Measurements from ENCODE around the gene ADAMTS4.

ADAMTS4 gene

GRCh38 chr1:161193561-161194235, 5.2 kb downstream of the ADAMTS4 start:
- in situ Hi-C loops (cut with MboI; ENCODE audit: low pct_unique_long_range_greater_than_20kb, low sequenced_read_pairs, unreplicated experiment): loop anchor here (25.0 kb wide), 1 partner anchor 519 kb away; the partner anchor contains the start of genes FCRLA and FCRLB
- TF ChIP-seq, protein P1, sequence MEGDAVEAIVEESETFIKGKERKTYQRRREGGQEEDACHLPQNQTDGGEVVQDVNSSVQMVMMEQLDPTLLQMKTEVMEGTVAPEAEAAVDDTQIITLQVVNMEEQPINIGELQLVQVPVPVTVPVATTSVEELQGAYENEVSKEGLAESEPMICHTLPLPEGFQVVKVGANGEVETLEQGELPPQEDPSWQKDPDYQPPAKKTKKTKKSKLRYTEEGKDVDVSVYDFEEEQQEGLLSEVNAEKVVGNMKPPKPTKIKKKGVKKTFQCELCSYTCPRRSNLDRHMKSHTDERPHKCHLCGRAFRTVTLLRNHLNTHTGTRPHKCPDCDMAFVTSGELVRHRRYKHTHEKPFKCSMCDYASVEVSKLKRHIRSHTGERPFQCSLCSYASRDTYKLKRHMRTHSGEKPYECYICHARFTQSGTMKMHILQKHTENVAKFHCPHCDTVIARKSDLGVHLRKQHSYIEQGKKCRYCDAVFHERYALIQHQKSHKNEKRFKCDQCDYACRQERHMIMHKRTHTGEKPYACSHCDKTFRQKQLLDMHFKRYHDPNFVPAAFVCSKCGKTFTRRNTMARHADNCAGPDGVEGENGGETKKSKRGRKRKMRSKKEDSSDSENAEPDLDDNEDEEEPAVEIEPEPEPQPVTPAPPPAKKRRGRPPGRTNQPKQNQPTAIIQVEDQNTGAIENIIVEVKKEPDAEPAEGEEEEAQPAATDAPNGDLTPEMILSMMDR (IDR thresholded peaks at IDR 0.05; ENCODE audit: extremely low read depth, insufficient read depth, missing control alignments): no peak

GRCh38 chr1:161192476-161193465, 6.1 kb downstream of the ADAMTS4 start:
- TF ChIP-seq, protein P1 (IDR thresholded peaks at IDR 0.05; ENCODE audit: extremely low read depth, insufficient read depth, missing control alignments): peak; percentile 93
- peak; percentile 87 for DNase-seq (ENCODE audit: low spot score)
- in situ Hi-C loops (cut with MboI; ENCODE audit: low pct_unique_long_range_greater_than_20kb, low sequenced_read_pairs, unreplicated experiment): loop anchor here (25.0 kb wide), 1 partner anchor 520 kb away; the partner anchor contains the start of genes FCRLA and FCRLB

More at GRCh38 chr1:161193561-161194235, 5.2 kb downstream of the ADAMTS4 start:
- DNase-seq (ENCODE audit: low spot score): no peak

DNA sequence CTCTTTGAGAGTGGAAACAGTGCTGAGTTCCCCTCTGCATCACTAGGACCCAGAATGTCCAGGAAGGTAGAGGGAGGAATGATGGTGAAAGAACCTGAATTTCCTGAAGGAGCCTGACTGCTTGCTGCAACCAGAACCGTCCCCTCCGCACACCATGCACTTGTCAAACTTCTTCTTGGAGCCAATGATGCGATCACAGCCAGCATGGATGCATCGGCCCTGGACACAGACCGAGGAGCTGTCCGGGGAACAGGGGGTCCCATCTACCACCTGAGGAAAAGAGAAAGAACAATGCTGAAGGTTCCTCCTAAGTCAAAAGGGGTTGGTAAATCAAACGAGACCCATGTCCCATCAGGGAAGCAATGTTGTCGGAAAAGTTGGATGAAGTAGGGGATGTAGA, 6.9 kb downstream of the ADAMTS4 start:
- DNase-seq (ENCODE audit: low spot score): no peak
- TF ChIP-seq, protein P1 (IDR thresholded peaks at IDR 0.05; ENCODE audit: extremely low read depth, insufficient read depth, missing control alignments): no peak
- in situ Hi-C loops (cut with MboI; ENCODE audit: low pct_unique_long_range_greater_than_20kb, low sequenced_read_pairs, unreplicated experiment): loop anchor here (25.0 kb wide), 1 partner anchor 520 kb away; the partner anchor contains the start of genes FCRLA and FCRLB

DNA sequence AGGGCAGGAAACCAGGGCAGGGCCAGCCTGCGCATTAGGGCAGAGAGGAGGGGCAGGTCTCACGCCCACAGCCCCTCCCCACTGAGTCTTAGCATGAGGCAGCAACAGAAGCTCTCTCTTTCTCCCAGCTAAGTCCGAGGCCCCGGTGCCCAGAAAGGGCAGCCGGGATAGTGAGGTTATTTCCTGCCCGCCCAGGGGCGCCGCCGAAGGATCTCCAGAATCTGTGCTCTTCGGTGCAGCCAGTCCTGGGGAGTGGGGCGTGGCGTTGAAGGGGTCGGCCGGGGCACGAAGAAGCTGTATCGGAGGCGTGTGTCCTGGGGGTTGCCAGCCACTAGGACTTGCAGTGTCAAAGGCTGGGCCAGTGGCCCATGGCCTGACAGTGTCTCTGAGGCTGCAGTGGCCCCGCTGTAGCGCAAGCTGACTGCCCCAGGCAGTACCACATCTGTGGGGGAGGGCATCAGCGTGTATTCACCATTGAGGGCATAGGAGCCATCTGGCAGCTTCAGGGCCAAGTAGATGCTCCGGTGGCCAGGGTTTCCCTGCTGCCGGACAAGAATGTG, 7.8 kb downstream of the ADAMTS4 start:
- TF ChIP-seq, protein P1 (IDR thresholded peaks at IDR 0.05; ENCODE audit: extremely low read depth, insufficient read depth, missing control alignments): no peak
- in situ Hi-C loops (cut with MboI; ENCODE audit: low pct_unique_long_range_greater_than_20kb, low sequenced_read_pairs, unreplicated experiment): loop anchor here (25.0 kb wide), 1 partner anchor 521 kb away; the partner anchor contains the start of genes FCRLA and FCRLB
- no peak for DNase-seq (ENCODE audit: low spot score)

- TF ChIP-seq, protein P1 (IDR thresholded peaks at IDR 0.05; ENCODE audit: extremely low read depth, insufficient read depth, missing control alignments): no peak
- no peak for DNase-seq (ENCODE audit: low spot score)
- in situ Hi-C loops (cut with MboI; ENCODE audit: low pct_unique_long_range_greater_than_20kb, low sequenced_read_pairs, unreplicated experiment): loop anchor here (25.0 kb wide), 1 partner anchor 523 kb away; the partner anchor contains the start of genes FCRLA and FCRLB
Measured at GRCh38 chr1:161189036-161189435, 9.8 kb downstream of the ADAMTS4 start.

- in situ Hi-C loops (cut with MboI; ENCODE audit: low pct_unique_long_range_greater_than_20kb, low sequenced_read_pairs, unreplicated experiment): loop anchor here (25.0 kb wide), 1 partner anchor 524 kb away; the partner anchor contains the start of genes FCRLA and FCRLB
- no peak for DNase-seq (ENCODE audit: low spot score)
- TF ChIP-seq, protein P1 (IDR thresholded peaks at IDR 0.05; ENCODE audit: extremely low read depth, insufficient read depth, missing control alignments): no peak
Measured at GRCh38 chr1:161188381-161188780, 10.5 kb downstream of the ADAMTS4 start.
